NCI-H69 (cell line): ENCODE measurements around the gene OR13C3.
"Not testable (repeated sequence)": the region's sequence is repeated elsewhere in the genome, so short reads cannot be mapped to it uniquely, and the experiment has no call there.

ENCODE experiments used
- DNase-seq: peaks from one replicate; lab custom pipeline; 2025; lab: John Stamatoyannopoulos, UW

The OR13C3 gene

DNA sequence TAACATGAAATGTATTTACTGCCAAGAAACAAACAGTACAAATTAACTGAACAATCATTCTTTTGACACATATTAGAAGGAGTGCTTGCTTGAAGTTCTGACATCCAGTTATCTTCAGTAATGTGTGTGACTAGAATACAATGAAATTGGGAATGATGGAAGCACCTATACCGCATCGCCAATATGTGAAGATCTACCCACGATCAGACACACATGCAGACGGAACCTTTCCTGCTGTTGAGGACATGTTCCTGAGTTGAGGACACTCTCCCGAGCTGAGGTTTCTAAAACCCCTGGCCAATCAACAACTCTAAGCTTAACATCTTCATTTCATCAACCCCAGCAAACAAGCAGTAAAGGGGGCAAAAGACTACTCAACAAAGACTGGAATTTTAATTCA lies at the start of gene OR13C3:
Gene OR13C3 (minus strand): TSS at position 101 of the 400 bp plus-strand sequence. CDS start 133 bp downstream, outside the sequence.
- no peak for DNase-seq

- no peak for DNase-seq
Measured at GRCh38 chr9:104580562-104580961, 43.9 kb upstream of the OR13C3 start.

DNA sequence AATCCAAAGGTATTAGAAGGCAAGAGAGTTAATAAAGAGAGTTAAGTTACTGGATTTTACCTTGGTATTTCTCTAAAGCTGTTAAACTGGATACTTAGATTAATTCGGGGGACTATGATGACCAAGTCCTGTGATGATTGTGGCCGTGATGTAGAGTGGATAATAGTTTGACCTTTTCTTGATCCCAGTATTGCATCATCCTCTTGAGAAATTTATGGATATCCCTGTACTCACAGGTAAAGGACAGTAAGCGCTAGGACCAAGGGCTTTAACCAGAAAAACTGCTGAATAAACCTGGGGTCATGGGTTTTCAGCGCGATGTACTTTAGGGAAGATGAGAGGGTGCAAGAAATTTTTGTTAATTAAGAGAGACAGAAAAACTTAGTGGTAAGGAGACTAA lies 40.6 kb upstream of the OR13C3 start:
- no peak for DNase-seq

GRCh38 chr9:104575456-104575855 lies 38.8 kb upstream of the OR13C3 start:
- no peak for DNase-seq

DNA sequence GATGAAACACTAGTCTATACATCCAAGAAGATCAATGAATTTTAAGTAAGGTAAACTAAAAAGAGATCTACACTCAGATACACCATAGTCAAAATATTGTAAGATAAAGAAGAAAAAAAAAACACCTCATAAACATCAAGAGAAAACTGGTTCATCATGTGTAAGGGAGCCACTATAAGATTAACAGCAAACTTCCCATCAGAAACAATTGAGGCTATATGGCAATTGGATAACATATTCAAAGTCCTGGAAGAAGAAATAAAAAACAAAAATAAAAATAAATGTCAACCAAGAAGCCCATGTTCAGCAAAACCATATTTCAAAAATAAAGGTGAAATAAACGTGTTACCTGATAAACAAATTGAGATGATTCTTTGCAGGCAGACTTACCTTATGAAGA lies 36.0 kb upstream of the OR13C3 start:
- DNase-seq, result no peak

DNA sequence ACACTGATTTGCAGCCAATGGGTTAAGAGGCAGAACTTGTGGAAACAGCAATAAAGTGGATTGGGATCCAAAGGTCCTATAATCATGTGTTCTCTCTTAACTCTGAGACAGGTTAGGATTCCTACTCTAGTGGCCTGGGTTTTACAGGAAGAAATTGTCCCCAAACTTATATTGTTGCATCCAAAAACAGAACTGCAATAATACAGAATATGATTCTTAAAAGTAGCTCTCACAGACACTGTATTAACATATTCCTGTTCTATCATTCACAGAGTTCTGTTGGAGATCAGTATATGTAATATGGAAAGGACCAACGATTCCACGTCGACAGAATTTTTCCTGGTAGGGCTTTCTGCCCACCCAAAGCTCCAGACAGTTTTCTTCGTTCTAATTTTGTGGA lies 32.2 kb upstream of the OR13C3 start, which contains the start of gene OR13C8:
Gene OR13C8 (plus strand): TSS at position 301 of the 400 bp plus-strand sequence. CDS start 0 bp downstream, at position 301.
- no peak for DNase-seq

DNA sequence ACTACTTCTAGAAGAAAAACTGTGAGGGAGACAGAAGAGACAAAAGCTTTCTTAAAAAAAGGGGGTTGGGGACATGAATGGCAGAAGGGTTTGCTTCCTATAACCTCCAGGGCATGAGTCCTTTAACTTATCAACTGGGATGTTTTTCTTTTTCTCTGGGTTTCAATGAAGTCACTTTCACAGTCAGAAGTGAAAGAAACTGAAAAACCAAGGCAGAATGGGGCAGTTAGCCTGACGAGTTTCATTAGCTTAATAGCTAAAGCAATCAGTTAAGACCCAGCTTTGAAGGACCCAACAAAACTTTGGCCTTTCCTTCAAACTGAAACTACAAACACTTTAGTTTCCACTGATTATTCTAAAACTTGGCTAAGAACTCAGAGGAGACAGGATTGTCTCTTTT lies 27.7 kb upstream of the OR13C3 start:
- no peak for DNase-seq

- DNase-seq, result peak; percentile 50
Measured at GRCh38 chr9:104556830-104557634, 20.4 kb upstream of the OR13C3 start.

DNA sequence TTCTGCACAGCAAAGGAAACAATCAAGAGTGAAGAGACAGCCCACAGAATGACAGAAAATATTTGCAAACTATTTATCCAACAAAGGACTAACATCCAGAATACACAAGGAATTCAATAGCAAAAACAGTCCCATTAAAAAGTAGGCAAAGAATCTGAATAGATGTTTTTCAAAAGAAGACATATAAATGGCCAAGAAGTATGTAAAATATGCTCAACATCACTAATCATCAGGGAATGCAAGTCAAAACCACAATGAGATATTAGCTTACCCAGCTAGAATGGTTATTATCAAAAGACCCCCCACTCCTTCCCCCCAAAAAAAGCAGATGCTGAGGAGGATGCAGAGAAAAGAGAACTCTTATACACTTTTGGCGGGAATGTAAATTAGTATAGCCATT lies 18.9 kb upstream of the OR13C3 start:
- DNase-seq, result no peak

DNA sequence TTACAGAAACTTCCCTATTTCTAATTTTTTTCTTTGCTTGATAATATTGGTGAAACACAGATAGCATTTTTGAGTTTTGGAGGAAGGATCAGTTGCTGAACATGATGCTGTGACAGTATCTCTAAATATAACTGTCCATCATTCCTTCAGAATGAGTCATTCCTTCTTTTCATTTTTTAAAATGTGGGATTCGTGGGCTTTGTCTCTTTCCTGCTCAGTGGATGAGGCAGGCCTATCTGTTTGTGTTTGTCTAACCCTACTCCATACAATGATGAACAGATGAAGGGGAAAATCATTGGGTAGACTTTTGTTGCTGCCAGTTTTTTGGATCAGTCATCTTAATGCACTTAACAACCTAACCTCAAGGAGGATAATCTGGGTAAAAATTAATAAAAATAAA lies 16.6 kb upstream of the OR13C3 start:
- no peak for DNase-seq

- DNase-seq, result no peak
Measured at GRCh38 chr9:104544644-104545043, 8.0 kb upstream of the OR13C3 start.

DNA sequence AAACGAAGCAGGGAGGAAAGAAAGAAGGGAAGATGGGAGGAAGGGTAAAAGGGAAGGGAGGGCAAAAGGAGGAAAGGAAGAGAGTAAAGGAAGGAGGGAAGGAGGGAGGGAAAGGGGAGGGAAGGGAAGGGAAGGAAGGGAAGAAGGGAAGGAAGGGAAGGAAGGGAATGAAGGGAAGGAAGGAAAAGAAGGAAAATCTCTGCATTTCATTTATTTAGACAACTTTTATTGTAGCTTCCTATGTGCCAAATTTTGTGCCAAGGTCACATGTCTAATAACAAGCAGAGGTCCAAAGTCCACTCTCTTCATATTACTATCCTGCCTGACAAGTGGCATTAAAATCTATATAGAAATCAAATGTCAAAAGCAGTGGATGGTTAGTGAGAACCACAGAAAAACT lies 2.6 kb upstream of the OR13C3 start:
- DNase-seq, result no peak

- no peak for DNase-seq
Measured at GRCh38 chr9:104527109-104527508, 9.5 kb downstream of the OR13C3 start, which contains the start of gene OR13C4. TSS of gene OR13C4 (minus strand) at chr9:104527209. CDS start at chr9:104527209, 0 bp downstream.

- DNase-seq, result not testable (repeated sequence)
Measured at GRCh38 chr9:104520241-104520640, 16.4 kb downstream of the OR13C3 start.

DNA sequence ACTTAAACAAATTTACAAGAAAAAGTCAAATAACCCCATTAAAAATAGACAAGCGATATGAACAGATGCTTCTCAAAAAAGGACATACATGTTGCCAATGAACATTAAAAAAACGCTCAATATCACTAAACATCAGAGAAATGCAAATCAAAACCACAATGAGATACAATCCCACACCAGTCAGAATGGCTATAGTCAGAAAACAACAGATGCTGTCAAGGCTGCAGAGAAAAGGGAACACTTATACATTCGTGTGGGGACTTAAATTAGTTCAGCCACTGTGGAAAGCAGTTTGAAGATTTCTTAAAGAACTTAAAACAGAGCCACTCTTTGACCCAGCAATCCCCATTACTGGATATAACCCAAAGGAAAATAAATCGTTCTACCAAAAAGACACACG lies 21.8 kb downstream of the OR13C3 start:
- no peak for DNase-seq

DNA sequence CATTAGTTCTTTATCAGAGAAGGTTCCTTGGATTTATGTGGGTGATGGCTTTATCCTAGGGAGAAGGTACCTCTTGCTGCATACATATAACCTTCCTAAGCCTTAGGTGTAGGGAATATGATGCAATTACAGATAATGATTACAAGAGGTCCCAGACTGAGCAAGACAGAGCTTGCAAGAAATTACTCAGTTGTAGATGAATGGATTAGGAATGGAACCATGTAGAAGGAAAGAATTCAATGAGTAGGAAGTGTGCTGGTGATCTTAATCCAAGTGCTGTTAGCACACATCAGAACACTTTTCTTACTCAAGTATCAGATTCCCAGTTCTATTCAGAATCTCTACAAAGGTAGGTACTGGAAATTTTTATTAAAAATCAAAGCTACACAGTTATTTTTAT lies 30.1 kb downstream of the OR13C3 start:
- no peak for DNase-seq

DNA sequence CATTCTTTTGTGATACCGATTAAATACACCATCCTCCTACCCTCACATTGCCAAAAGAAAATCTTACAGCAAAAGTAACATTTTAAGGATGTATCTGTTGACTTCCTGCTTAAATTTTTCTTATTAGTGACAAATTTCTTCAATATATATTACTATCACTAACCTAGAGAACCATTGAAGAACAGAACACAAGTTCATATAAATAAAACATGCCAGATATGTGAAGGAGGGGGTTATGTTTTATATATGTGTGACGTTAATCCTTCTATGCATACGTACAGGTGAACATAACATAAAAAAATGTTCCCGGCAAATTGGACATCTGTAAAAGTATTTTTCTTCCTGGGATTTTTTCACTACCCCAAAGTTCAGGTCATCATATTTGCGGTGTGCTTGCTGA lies 32.7 kb downstream of the OR13C3 start, which contains the start of gene OR13F1:
Gene OR13F1 (plus strand): TSS at position 301 of the 400 bp plus-strand sequence. CDS start 0 bp downstream, at position 301.
- DNase-seq, result no peak

GRCh38 chr9:104503440-104503839 lies 33.2 kb downstream of the OR13C3 start:
- peak; percentile 53 for DNase-seq

GRCh38 chr9:104494808-104495207 lies 41.8 kb downstream of the OR13C3 start:
- DNase-seq, result peak; percentile 65
